ENCODE measurements around the gene TSEN54. TPM values are rescaled to one million over a fixed set of nuclear protein-coding genes. Genes with fewer than 3 reads are reported as not detected.

TSEN54 gene
- total RNA-seq, 1 experiment from 2014 or later, result 44.5 TPM

DNA sequence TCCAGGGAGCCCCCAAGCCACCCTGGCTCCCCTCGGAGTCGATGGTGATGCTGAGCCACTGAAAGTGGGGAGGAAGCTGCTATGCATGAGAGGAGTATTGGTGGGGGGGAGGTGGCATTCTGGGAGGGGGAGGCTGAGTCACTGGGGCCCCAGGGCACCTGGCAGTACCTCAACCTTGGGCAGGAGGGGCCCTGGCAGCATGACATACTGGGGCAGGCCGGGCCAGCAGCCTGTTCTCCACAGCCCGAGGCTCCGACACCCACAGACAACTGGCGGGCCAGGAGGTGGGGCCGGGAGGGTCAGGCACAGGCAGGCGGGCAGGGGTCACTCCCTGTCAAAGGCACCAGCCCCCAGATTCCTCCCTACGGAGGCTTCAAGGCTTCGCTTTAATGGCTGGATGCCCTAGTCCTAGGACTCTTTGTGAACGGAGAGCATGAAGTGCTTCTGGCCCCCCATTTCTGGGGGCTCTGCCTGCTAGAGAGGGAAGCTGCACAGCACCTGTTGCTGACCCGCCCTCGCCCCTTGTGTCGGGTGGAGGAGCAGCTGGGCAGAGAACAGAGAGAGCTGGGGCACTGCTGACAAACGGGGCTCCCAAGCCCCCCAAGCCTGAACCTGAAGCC, 1.9 kb upstream of the TSEN54 start:
- H3K27me3 Mint-ChIP-seq (ENCODE audit: low read depth), result no peaks in the 10 kb centered on the region; the same call in 1 of the 2 replicates
- no peaks in the 10 kb centered on the region for H3K9me3 ChIP-seq (ENCODE audit: control insufficient read depth, low read depth, low read length)
- H3K4me3 Mint-ChIP-seq, result peak overlapping the region; percentile 73 to 86
- H2AK5ac ChIP-seq (ENCODE audit: insufficient read length, low read length), result no peak overlapping the region
- no peaks in the 10 kb centered on the region for H3K9me3 Mint-ChIP-seq
- no peak overlapping the region for H3K27ac Mint-ChIP-seq
- H2AFZ ChIP-seq (ENCODE audit: low read length), result no peak overlapping the region
- no peak for DNase-seq
- no peak overlapping the region; the same call in 1 of the 2 replicates for H3K14ac ChIP-seq (ENCODE audit: insufficient read depth, low read length)
- H4K8ac ChIP-seq (replicated peaks; ENCODE audit: insufficient read length, low read depth, low read length), result no peak overlapping the region
- H3K9ac ChIP-seq (ENCODE audit: extremely low read depth, insufficient read length, low read length), result peak overlapping the region; percentile 46
- peak overlapping the region; percentile 67 for H3K4me2 ChIP-seq (ENCODE audit: insufficient read depth, insufficient read length, low read length)
- no peak overlapping the region for H3K27ac ChIP-seq (ENCODE audit: insufficient read length, low read depth, low read length)
- H3K4me1 Mint-ChIP-seq, result peaks cover 17 to 26% of the 10 kb centered on the region in 2 experiments
- H4K20me1 ChIP-seq (ENCODE audit: control insufficient read depth, insufficient read depth, insufficient read length), result no peaks in the 10 kb centered on the region
- TF ChIP-seq CTCF (conservative IDR thresholded peaks at IDR 0.05), result no peak
- no peaks in the 10 kb centered on the region for H3K79me1 ChIP-seq (ENCODE audit: insufficient read depth, low read depth, low read length, poor library complexity, severe bottlenecking)
- H3K79me2 ChIP-seq (ENCODE audit: insufficient read depth, low read length), result no peaks in the 10 kb centered on the region; the same call in 1 of the 2 replicates
- no peak overlapping the region for H2BK120ac ChIP-seq (ENCODE audit: low read depth, low read length, poor library complexity, severe bottlenecking)
- no CpG with 5 or more reads among the region's 15 CpGs for WGBS (ENCODE audit: extremely low coverage, insufficient read length, low lambda C conversion rate)
- H3K36me3 Mint-ChIP-seq (ENCODE audit: insufficient read depth in 1 of 3, low read depth in 3 of 3), result peaks cover 12 to 48% (median 40%) of the 10 kb centered on the region in 3 experiments; a peak in 6 of 7 replicates
- no peak overlapping the region for H2BK12ac ChIP-seq (ENCODE audit: insufficient read length, low read depth, low read length)
- no peak overlapping the region for H3K18ac ChIP-seq (ENCODE audit: insufficient read length, low read depth, low read length)
- no peak overlapping the region for H3K56ac ChIP-seq (ENCODE audit: insufficient read length, low read depth, low read length)
- H4K5ac ChIP-seq (ENCODE audit: insufficient read length, low read depth, low read length), result no peak overlapping the region
- H3T11ph ChIP-seq (ENCODE audit: low read length), result no peak overlapping the region
- no peak overlapping the region for H2BK5ac ChIP-seq (ENCODE audit: insufficient read length, low read length)
- H4K91ac ChIP-seq (ENCODE audit: insufficient read length, low read depth, low read length), result no peak overlapping the region
- no peak overlapping the region for H2BK15ac ChIP-seq (ENCODE audit: low read depth, low read length)
- no peak overlapping the region for H2BK20ac ChIP-seq (ENCODE audit: low read depth, low read length, poor library complexity, severe bottlenecking)
- H3K4ac ChIP-seq (ENCODE audit: low read depth, low read length), result no peak overlapping the region
- H3K4me1 ChIP-seq (ENCODE audit: insufficient read depth, low read length), result no peaks in the 10 kb centered on the region; the same call in 1 of the 2 replicates
- no peaks in the 10 kb centered on the region for H3K27me3 ChIP-seq (ENCODE audit: insufficient read depth, low read length)
- H3K23ac ChIP-seq (ENCODE audit: insufficient read length, low read depth, low read length), result no peak overlapping the region
- peaks cover 8% of the 10 kb centered on the region for H3K23me2 ChIP-seq (ENCODE audit: insufficient read length, low read depth, low read length, poor library complexity, severe bottlenecking)

All from H9 (cell line).